ENCODE data around the gene EFEMP2. TPM values are rescaled to one million over a fixed set of nuclear protein-coding genes. Genes with fewer than 3 reads are reported as not detected.

The EFEMP2 gene
- total RNA-seq, 2 donors from 2014 or later, result 22.4 to 26.0 TPM

DNA sequence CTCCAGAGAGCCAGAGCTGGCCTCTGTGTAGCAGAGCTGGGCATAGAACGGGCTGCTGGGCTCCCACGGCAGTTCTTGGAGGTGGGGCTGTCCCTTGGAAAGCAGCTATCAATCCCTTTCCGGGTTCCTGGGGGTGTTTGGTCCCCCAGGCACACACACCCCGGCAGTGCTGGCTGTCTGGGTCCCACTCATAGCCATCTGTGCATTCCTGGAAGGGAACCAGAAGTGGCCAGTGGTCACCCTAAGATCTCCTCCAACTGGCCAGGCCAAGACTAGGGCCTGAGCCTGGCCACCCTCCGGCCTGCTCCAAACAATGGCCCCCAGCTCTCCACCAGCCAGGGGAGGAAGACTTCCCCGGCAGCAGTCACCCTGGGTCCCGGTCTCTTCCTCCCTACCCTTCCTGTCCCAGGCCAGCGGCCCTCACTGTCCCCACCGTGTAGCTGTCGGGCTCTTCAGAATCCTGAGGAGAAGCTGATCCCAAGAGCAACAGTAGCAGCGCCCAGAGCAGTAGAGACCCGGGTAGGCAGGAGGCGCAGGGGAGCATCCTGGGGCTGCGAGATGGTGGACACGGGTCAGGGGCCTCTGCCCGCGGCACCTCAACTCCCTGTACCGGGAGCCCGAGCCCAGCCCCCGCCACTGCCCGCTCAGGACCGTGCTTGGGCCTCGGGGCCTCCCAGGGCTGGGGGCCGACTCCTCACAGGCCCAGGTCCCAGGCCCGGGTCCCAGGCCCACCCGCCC, 620 bp downstream of the EFEMP2 start:
- no peak for ATAC-seq (replicated peaks in 1 of 2)
- no peaks in the 10 kb centered on the region for H3K9me3 Mint-ChIP-seq
- H3K27ac Mint-ChIP-seq, result no peak overlapping the region
- no peaks in the 10 kb centered on the region for H3K27me3 Mint-ChIP-seq (ENCODE audit: low read depth)
- DNase-seq, result no peak
- H3K36me3 Mint-ChIP-seq (ENCODE audit: insufficient read depth in 2 of 2), result peaks cover 0 to 4% of the 10 kb centered on the region in 2 donors
- H3K4me3 Mint-ChIP-seq, result peak overlapping the region; percentile 42 to 64
- H3K4me1 Mint-ChIP-seq (ENCODE audit: low read depth), result peaks cover 18% of the 10 kb centered on the region

DNA sequence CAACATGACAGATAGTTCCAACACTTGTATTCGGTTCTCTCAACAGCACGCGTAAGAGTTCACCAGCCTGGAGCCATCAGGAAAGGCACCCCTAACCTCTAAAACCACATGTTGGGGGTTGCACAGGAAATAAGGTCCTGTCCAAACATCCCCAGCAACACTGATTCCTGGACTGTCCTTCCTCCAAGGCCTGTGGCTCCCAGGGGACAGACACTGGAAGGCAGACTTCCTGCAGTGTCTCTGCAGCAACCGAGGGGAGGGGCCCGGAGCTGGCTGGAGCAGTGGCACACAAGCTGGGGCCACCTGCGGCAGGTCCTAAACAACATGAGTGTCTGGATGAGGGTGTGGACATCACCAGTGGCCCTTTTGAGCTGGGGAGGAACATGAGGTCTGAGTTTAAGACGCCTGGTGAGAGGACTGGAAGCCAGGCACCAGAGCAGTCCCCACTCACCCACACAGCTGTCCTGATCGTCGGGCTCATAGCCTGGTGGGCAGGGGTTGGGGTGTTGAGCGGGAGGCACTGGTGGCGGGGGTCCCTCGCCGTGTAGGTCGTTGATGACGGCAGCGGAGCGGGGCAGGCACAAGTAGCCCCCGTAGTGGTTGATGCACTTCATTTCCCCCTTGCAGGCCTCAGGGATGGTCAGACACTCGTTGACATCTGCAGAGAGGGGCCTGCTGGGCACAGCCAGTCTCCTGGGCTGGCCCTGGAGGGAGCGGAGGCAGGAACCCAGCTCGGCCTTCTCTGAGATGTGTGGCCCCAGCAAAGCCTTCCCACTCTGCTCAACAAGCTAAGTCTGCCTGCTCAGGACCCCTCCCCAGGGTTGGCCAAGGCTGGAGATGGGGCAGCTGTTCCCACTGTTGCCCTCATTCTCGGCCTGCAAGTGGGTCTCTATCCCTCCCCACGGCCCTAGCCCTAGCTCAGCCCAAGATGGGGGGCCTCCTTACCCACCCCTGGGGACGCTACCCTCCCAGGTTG, 1.6 kb downstream of the EFEMP2 start:
- Mint-ChIP-seq H3K27me3 (ENCODE audit: low read depth) (no peaks in the 10 kb centered on the region), H3K4me1 (ENCODE audit: low read depth) (peaks cover 23% of the 10 kb centered on the region), H3K36me3 (ENCODE audit: insufficient read depth in 2 of 2) (peaks cover 0 to 4% of the 10 kb centered on the region in 2 donors), H3K9me3 (no peaks in the 10 kb centered on the region), H3K4me3 (peak overlapping the region; percentile 42 to 64), H3K27ac (no peak overlapping the region)
- no peak for DNase-seq
- ATAC-seq (replicated peaks in 1 of 2), result no peak

DNA sequence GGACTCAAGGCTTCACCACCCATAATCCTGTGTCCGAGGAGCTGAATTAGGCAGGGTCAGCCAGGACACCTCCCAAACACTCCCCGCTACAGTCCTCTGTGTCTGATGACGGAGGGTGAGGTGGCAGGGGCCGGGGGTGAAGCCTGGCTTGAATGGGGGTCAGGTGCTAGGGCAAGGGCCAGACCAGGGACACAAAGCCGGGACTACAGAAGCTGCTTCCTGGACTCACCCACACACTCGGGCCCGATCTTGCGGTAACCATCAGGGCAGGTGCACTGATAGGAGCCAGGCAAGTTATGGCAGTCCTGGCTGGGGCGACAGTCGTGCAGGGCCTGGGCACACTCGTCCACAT, 2.3 kb downstream of the EFEMP2 start:
- ATAC-seq (replicated peaks in 1 of 2), result no peak
- DNase-seq, result no peak
- Mint-ChIP-seq H3K4me3 (no peak overlapping the region), H3K27me3 (ENCODE audit: low read depth) (no peaks in the 10 kb centered on the region), H3K4me1 (ENCODE audit: low read depth) (peaks cover 23% of the 10 kb centered on the region), H3K27ac (no peak overlapping the region), H3K9me3 (no peaks in the 10 kb centered on the region), H3K36me3 (ENCODE audit: insufficient read depth in 2 of 2) (peaks cover 0 to 4% of the 10 kb centered on the region in 2 donors)

DNA sequence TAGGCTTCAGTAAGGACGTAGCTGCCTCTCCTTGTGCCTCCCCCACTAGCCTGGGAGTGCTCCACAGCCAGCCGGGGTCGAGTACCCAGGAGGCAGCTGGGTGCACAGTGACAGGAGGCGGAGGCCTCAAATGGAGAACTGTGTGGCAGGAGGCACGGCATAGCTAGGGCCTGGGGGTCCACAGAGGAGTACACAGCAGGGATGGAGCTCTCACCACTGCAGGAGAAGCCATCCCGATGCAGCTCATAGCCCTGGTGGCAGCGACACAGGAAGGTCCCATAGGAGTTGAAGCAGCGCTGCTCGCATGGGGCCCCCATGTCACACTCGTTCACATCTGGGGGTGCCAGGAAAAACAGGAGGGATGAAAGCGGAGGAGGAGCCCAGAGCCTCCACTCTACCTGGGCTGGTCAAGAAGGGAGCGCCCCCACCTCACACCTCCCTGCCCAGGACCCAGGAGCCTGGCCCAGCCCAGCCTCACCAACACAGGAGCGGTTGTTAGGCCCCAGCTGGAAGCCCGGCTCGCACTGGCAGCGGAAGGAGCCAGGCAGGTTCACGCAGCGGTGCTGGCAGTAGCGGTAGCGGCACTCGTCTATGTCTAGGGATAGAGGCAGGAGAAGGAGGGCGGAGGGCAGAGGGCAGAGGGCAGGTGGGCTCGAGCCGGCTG, 2.8 kb downstream of the EFEMP2 start:
- DNase-seq (no peak), ATAC-seq (replicated peaks in 1 of 2) (no peak)
- Mint-ChIP-seq H3K36me3 (ENCODE audit: insufficient read depth in 2 of 2) (peaks cover 0 to 7% of the 10 kb centered on the region in 2 donors), H3K27me3 (ENCODE audit: low read depth) (no peaks in the 10 kb centered on the region), H3K4me3 (no peak overlapping the region), H3K27ac (no peak overlapping the region), H3K9me3 (no peaks in the 10 kb centered on the region), H3K4me1 (ENCODE audit: low read depth) (peaks cover 23% of the 10 kb centered on the region)

DNA sequence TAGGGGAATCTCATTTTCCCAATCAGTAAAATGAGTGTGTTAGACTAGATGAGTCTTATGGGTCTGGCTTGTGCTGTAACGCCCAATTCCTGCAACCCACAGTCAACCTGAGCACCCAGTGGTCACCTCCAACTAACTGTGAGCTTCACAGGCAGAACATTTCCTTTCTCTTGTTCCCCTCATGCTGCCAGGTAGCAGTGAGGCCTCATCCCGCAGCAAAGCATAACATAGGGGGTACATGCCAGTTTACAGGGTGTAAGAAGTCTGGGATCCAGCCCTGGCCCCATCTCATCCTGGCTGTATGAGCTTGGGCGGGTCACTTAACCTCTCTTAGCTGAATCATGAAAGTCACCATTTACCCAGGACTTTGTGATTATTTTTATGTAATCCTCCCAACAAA, 3.7 kb downstream of the EFEMP2 start:
- Mint-ChIP-seq H3K4me1 (ENCODE audit: low read depth) (peaks cover 23% of the 10 kb centered on the region), H3K9me3 (no peaks in the 10 kb centered on the region), H3K36me3 (ENCODE audit: insufficient read depth in 2 of 2) (peaks cover 0 to 7% of the 10 kb centered on the region in 2 donors), H3K27ac (no peak overlapping the region), H3K4me3 (no peak overlapping the region), H3K27me3 (ENCODE audit: low read depth) (no peaks in the 10 kb centered on the region)
- ATAC-seq (replicated peaks in 1 of 2) (no peak), DNase-seq (no peak)

DNA sequence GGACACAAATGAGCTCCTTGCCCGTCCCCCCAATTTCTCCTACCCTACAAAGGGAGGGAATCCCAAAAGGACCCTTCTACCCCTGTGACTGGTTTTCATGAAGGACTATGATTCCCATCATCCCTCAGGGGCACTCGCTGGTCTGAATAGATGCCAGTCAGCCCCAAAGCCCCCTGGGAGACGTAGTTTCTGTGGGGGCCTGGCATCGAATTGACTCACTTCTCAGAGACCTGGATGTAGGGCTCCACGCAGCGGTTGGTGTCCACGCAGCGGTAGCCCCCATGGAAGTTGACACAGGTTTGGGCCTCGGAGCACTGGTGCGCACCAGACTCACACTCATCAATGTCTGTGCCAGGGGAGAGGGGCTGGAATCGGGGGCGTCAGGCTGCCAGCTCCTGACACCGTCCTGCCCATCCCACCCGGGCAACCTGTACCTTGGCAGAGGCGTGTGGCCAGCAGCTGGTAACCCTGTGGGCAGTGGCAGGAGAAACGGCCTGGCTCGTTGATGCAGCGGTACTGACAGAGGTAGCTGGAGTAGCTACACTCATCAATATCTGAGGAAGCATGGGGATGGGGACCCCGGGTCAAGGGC, 4.4 kb downstream of the EFEMP2 start:
- Mint-ChIP-seq H3K36me3 (ENCODE audit: insufficient read depth in 2 of 2) (peaks cover 0 to 9% of the 10 kb centered on the region in 2 donors), H3K4me1 (ENCODE audit: low read depth) (peaks cover 25% of the 10 kb centered on the region), H3K27me3 (ENCODE audit: low read depth) (no peaks in the 10 kb centered on the region), H3K9me3 (no peaks in the 10 kb centered on the region), H3K27ac (no peak overlapping the region), H3K4me3 (no peak overlapping the region)
- ATAC-seq (replicated peaks in 1 of 2), result no peak
- no peak for DNase-seq

- no peaks in the 10 kb centered on the region for H3K27me3 Mint-ChIP-seq (ENCODE audit: low read depth)
- H3K27ac Mint-ChIP-seq, result no peak overlapping the region
- no peaks in the 10 kb centered on the region for H3K9me3 Mint-ChIP-seq
- DNase-seq (peak in 1 of 2 donors; percentile 37), ATAC-seq (replicated peaks in 1 of 2) (no peak)
- H3K4me3 Mint-ChIP-seq, result no peak overlapping the region
- H3K4me1 Mint-ChIP-seq (ENCODE audit: low read depth), result peaks cover 27% of the 10 kb centered on the region
- H3K36me3 Mint-ChIP-seq (ENCODE audit: insufficient read depth in 2 of 2), result peaks cover 2 to 13% of the 10 kb centered on the region in 2 donors
Measured at GRCh38 chr11:65867284-65868071, 5.1 kb downstream of the EFEMP2 start.

- ATAC-seq (replicated peaks in 1 of 2), result no peak
- peaks cover 34% of the 10 kb centered on the region for H3K4me1 Mint-ChIP-seq (ENCODE audit: low read depth)
- no peak overlapping the region for H3K27ac Mint-ChIP-seq
- no peaks in the 10 kb centered on the region for H3K9me3 Mint-ChIP-seq
- peaks cover 2 to 13% of the 10 kb centered on the region in 2 donors for H3K36me3 Mint-ChIP-seq (ENCODE audit: insufficient read depth in 2 of 2)
- H3K4me3 Mint-ChIP-seq, result no peak overlapping the region
- no peaks in the 10 kb centered on the region for H3K27me3 Mint-ChIP-seq (ENCODE audit: low read depth)
- DNase-seq, result no peak
Measured at GRCh38 chr11:65866509-65867283, 5.9 kb downstream of the EFEMP2 start.

- no peaks in the 10 kb centered on the region for H3K27me3 Mint-ChIP-seq (ENCODE audit: low read depth)
- no peak for ATAC-seq (replicated peaks in 1 of 2)
- no peak for DNase-seq
- H3K4me1 Mint-ChIP-seq (ENCODE audit: low read depth), result peaks cover 38% of the 10 kb centered on the region
- peaks cover 2 to 13% of the 10 kb centered on the region in 2 donors for H3K36me3 Mint-ChIP-seq (ENCODE audit: insufficient read depth in 2 of 2)
- H3K9me3 Mint-ChIP-seq, result no peaks in the 10 kb centered on the region
- H3K4me3 Mint-ChIP-seq, result no peak overlapping the region
- H3K27ac Mint-ChIP-seq, result no peak overlapping the region
Measured at GRCh38 chr11:65865550-65866172, 6.9 kb downstream of the EFEMP2 start.

GRCh38 chr11:65864706-65865471, 7.7 kb downstream of the EFEMP2 start:
- Mint-ChIP-seq H3K4me3 (no peak overlapping the region), H3K36me3 (ENCODE audit: insufficient read depth in 2 of 2) (peaks cover 3 to 15% of the 10 kb centered on the region in 2 donors), H3K4me1 (ENCODE audit: low read depth) (peaks cover 37% of the 10 kb centered on the region), H3K27ac (no peak overlapping the region), H3K27me3 (ENCODE audit: low read depth) (no peaks in the 10 kb centered on the region), H3K9me3 (no peaks in the 10 kb centered on the region)
- ATAC-seq (replicated peaks in 1 of 2) (no peak), DNase-seq (no peak)
